ENCODE data around the gene SH3TC1.

The SH3TC1 gene

GRCh38 chr4:8163436-8164193 is 35.5 kb upstream of the SH3TC1 start:
- in situ Hi-C loops (cut with HindIII; ENCODE audit: low sequenced_read_pairs): no loop called here
- no peak overlapping the region for H3K4me3 ChIP-seq (ENCODE audit: low read depth, low read length)
- no peak for TF ChIP-seq CTCF (IDR thresholded peaks at IDR 0.05; ENCODE audit: low read depth, low read length)
- no peak for DNase-seq (ENCODE audit: low read depth, low spot score)

GRCh38 chr4:8164194-8164565 is 34.9 kb upstream of the SH3TC1 start:
- in situ Hi-C loops (cut with HindIII; ENCODE audit: low sequenced_read_pairs): no loop called here
- DNase-seq (ENCODE audit: low read depth, low spot score): no peak
- no peak overlapping the region for H3K4me3 ChIP-seq (ENCODE audit: low read depth, low read length)
- TF ChIP-seq CTCF (IDR thresholded peaks at IDR 0.05; ENCODE audit: low read depth, low read length): no peak

GRCh38 chr4:8164687-8165086 is 34.4 kb upstream of the SH3TC1 start:
- no peak overlapping the region for H3K4me3 ChIP-seq (ENCODE audit: low read depth, low read length)
- TF ChIP-seq CTCF (IDR thresholded peaks at IDR 0.05; ENCODE audit: low read depth, low read length): no peak
- no peak for DNase-seq (ENCODE audit: low read depth, low spot score)
- in situ Hi-C loops (cut with HindIII; ENCODE audit: low sequenced_read_pairs): no loop called here

- no peak for TF ChIP-seq CTCF (IDR thresholded peaks at IDR 0.05; ENCODE audit: low read depth, low read length)
- DNase-seq (ENCODE audit: low read depth, low spot score): no peak
- no peak overlapping the region for H3K4me3 ChIP-seq (ENCODE audit: low read depth, low read length)
- in situ Hi-C loops (cut with HindIII; ENCODE audit: low sequenced_read_pairs): no loop called here
These were observed 33.7 kb upstream of the SH3TC1 start for GRCh38 chr4:8165374-8165896.

GRCh38 chr4:8167291-8167690 is 31.8 kb upstream of the SH3TC1 start:
- TF ChIP-seq CTCF (IDR thresholded peaks at IDR 0.05; ENCODE audit: low read depth, low read length): no peak
- H3K4me3 ChIP-seq (ENCODE audit: low read depth, low read length): no peak overlapping the region
- in situ Hi-C loops (cut with HindIII; ENCODE audit: low sequenced_read_pairs): no loop called here
- DNase-seq (ENCODE audit: low read depth, low spot score): no peak

GRCh38 chr4:8167815-8168214 is 31.3 kb upstream of the SH3TC1 start:
- no peak for DNase-seq (ENCODE audit: low read depth, low spot score)
- in situ Hi-C loops (cut with HindIII; ENCODE audit: low sequenced_read_pairs): no loop called here
- no peak overlapping the region for H3K4me3 ChIP-seq (ENCODE audit: low read depth, low read length)
- no peak for TF ChIP-seq CTCF (IDR thresholded peaks at IDR 0.05; ENCODE audit: low read depth, low read length)
